HepG2 (cell line): Measurements from ENCODE around the gene DGCR6L. TPM values are rescaled to one million over a fixed set of nuclear protein-coding genes. Genes with fewer than 3 reads are reported as not detected.

Source experiments
- CBX1 ChIP-seq: IDR thresholded peaks from one replicate; pipeline ENCODE4 v1.6.1; 2016; ENCODE audit warnings: antibody characterized with exemption, low read depth
- ISL2 ChIP-seq: sonication (generic); formaldehyde crosslinking; IDR thresholded peaks from 2 replicates; pipeline ENCODE4 v1.5.0; 2020; ENCODE audit warnings: missing genetic modification reagents
- KDM5B ChIP-seq: sonication (generic); formaldehyde crosslinking; IDR thresholded peaks from 2 replicates; pipeline ENCODE4 v1.4.0; 2020; ENCODE audit warnings: missing genetic modification reagents, mild to moderate bottlenecking, borderline replicate concordance
- MAFK ChIP-seq, 2 experiments: IDR thresholded peaks in 1 of 2; conservative IDR thresholded peaks in 1 of 2; 2 replicates each; pipeline ENCODE4 v1.6.1; 2011; ENCODE audit warnings: improper control_type of control experiment in 2 of 2, low read length in 2 of 2
- ONECUT2 ChIP-seq: sonication (generic); formaldehyde crosslinking; IDR thresholded peaks from 2 replicates; pipeline ENCODE4 v1.4.0; 2020; ENCODE audit warnings: missing genetic modification reagents
- PRDM15 ChIP-seq: sonication (generic); formaldehyde crosslinking; IDR thresholded peaks from 2 replicates; pipeline ENCODE4 v1.4.0; 2020; ENCODE audit warnings: missing genetic modification reagents
- RXRB ChIP-seq: IDR thresholded peaks from 2 replicates; pipeline ENCODE4 v1.6.1; 2016; ENCODE audit warnings: borderline replicate concordance, missing genetic modification reagents, missing compliant biosample characterization
- SCMH1 ChIP-seq: sonication (generic); formaldehyde crosslinking; IDR thresholded peaks from 2 replicates; pipeline ENCODE4 v1.9.0; 2021; ENCODE audit warnings: missing genetic modification reagents, mild to moderate bottlenecking, borderline replicate concordance
- SMARCE1 ChIP-seq: fragments of 450-650 bp; IDR thresholded peaks from 2 replicates; pipeline ENCODE4 v1.6.1; 2017; ENCODE audit warnings: borderline replicate concordance
- TCF12 ChIP-seq, 2 experiments: fragments of 450-650 bp in 1 of 2; sonication (generic) in 1 of 2; formaldehyde crosslinking in 1 of 2; IDR thresholded peaks; 2 replicates each; pipeline versions ENCODE4 v1.6.1 to v1.8.0; 2017 to 2022; ENCODE audit warnings: antibody characterized with exemption in 1 of 2, mild to moderate bottlenecking in 1 of 2, missing genetic modification reagents in 1 of 2, moderate library complexity in 1 of 2
- ZBTB7B ChIP-seq: sonication (generic); formaldehyde crosslinking; IDR thresholded peaks from 2 replicates; pipeline ENCODE4 v1.4.0; 2020; ENCODE audit warnings: missing genetic modification reagents
- ZNF136 ChIP-seq: sonication (generic); formaldehyde crosslinking; IDR thresholded peaks from 2 replicates; pipeline ENCODE4 v1.8.1; 2022; ENCODE audit warnings: low read depth, mild to moderate bottlenecking, moderate library complexity, missing genetic modification reagents
- ZNF20 ChIP-seq: sonication (generic); formaldehyde crosslinking; IDR thresholded peaks from 2 replicates; pipeline ENCODE4 v1.4.0; 2020; ENCODE audit warnings: mild to moderate bottlenecking, moderate library complexity, missing genetic modification reagents
- ZNF274 ChIP-seq: sonication (generic); formaldehyde crosslinking; IDR thresholded peaks from 2 replicates; pipeline ENCODE4 v1.5.1; 2020; ENCODE audit warnings: mild to moderate bottlenecking, missing genetic modification reagents
- ZNF296 ChIP-seq: sonication (generic); formaldehyde crosslinking; conservative IDR thresholded peaks from 2 replicates; pipeline ENCODE4 v1.5.0; 2020; ENCODE audit warnings: mild to moderate bottlenecking, missing genetic modification reagents
- ZNF558 ChIP-seq: sonication (generic); formaldehyde crosslinking; IDR thresholded peaks from 2 replicates; pipeline ENCODE4 v1.9.0; 2022; ENCODE audit warnings: mild to moderate bottlenecking, missing genetic modification reagents, borderline replicate concordance
- ZNF567 ChIP-seq: sonication (generic); formaldehyde crosslinking; IDR thresholded peaks from 2 replicates; pipeline ENCODE4 v1.8.1; 2023; ENCODE audit warnings: mild to moderate bottlenecking, missing genetic modification reagents, borderline replicate concordance
- ZNF615 ChIP-seq: sonication (generic); formaldehyde crosslinking; IDR thresholded peaks from 2 replicates; pipeline ENCODE4 v1.5.0; 2020; ENCODE audit warnings: mild to moderate bottlenecking, missing genetic modification reagents, borderline replicate concordance
- ZNF709 ChIP-seq: sonication (generic); formaldehyde crosslinking; IDR thresholded peaks from 2 replicates; pipeline ENCODE4 v1.5.0; 2020; ENCODE audit warnings: mild to moderate bottlenecking, missing genetic modification reagents
- ZNF737 ChIP-seq: sonication (generic); formaldehyde crosslinking; IDR thresholded peaks from 2 replicates; pipeline ENCODE4 v1.5.0; 2020; ENCODE audit warnings: missing genetic modification reagents, mild to moderate bottlenecking, borderline replicate concordance
- ZNF768 ChIP-seq: sonication (generic); formaldehyde crosslinking; IDR thresholded peaks from 2 replicates; pipeline ENCODE4 v1.4.0; 2020; ENCODE audit warnings: missing genetic modification reagents
- polyA plus RNA-seq, 8 experiments: library from polyadenylated mRNA; depleted of rRNA in 3 of 8; stranded (reverse) in 7 of 8; unstranded in 1 of 8; fragments of >200 nt; fragmentation: Illumina TruSeq in 4 of 8; extraction: Trizol in 4 of 8; gene quantifications; 2 replicates each; pipeline versions ENCODE4 v1.2.1 to v1.2.3, GENCODE V29; 2011 to 2016; ENCODE audit warnings: low read depth in 4 of 8, missing spikeins in 1 of 8, mixed read lengths in 1 of 8; ENCODE audit not compliant: insufficient read depth in 1 of 8
- total RNA-seq, 5 experiments: library from RNA; depleted of rRNA; stranded (reverse); fragments of >200 nt; fragmentation: Illumina TruSeq; extraction: Trizol; gene quantifications; 2 replicates each; pipeline ENCODE4 v1.2.3, GENCODE V29; 2016; ENCODE audit warnings: low read depth in 1 of 5
- TF ChIP-seq, protein P1 (sequence below): sonication (generic); formaldehyde crosslinking; conservative IDR thresholded peaks from 2 replicates; pipeline ENCODE4 v1.8.0; 2022; ENCODE audit warnings: low read depth, missing genetic modification reagents

The DGCR6L gene
- total and polyA plus RNA-seq, 2 of the 13 experiments (the other 11 are each of a cell fraction or from before 2014, with no cell fraction given): 17.5 to 35.3 TPM

DNA sequence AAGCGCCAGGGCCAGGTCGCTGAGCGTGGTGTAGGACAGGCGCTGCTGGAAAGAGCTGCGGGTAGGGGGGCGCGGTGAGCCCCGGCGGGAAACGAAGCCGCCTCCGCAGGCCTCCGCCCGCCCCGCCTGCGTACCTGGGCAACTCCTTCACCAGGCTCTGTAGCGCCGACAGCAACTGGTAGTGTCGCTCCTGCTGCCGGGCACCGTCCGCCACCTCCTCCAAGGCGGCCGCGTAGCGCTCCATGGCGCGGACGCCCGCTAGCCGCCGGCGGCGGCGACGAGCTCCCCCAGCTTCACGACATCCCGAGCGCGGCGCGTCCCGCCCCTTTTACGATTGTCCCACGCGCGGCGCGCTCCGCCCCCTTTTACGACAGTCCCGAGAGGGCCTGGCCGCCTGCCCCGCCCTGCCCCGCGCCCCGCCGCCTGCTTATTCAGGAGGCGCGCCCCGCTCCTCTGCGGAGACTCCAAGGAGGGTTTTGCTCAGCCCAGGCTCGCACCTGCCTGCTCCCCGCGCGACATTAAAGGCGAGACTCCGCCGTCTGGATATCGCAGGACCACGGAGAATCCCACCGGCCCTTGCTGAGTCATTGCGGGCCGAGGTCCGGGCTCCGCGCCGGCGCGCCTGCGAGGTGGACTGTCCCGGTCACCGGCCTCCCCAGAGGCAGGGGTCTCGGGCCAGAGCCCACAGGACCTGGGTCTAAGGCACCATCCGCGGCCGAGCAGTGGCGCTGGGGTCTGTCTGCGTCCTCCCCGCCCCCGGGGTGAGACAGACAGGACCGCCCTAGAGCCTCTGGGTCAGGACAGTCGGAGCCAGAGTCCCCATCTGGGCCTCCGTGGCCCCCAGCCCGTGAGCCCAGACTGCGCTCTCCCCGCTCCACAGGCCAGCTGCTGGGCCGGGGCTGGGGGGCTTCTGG is at the start of gene DGCR6L (continued):
- TF ChIP-seq PRDM15 (no peak), ZNF274 (CRISPR knock-in tag) (no peak), SCMH1 (no peak), ZNF296 (CRISPR knock-in tag) (no peak), TCF12 (IDR thresholded peaks at IDR 0.05) (no peak), TCF12 (CRISPR knock-in tag; IDR thresholded peaks at IDR 0.05) (peak; percentile 51; the same call in 1 of the 2 replicates), MAFK (conservative IDR thresholded peaks at IDR 0.05 in 1 of 2, IDR thresholded peaks at IDR 0.05 in 1 of 2; ENCODE audit: low read length in 2 of 2) (0 out of 4 replicates have a peak, but pooled peaks of 1 of the 2 experiments have one; percentile 8), RXRB (no peak), ZNF20 (CRISPR knock-in tag) (no peak), KDM5B (peak; percentile 19; the same call in 1 of the 2 replicates), ZNF136 (CRISPR knock-in tag) (no peak), ZBTB7B (no peak; the same call in 1 of the 2 replicates), SMARCE1 (no peak), CBX1 (peak; percentile 77), ISL2 (CRISPR knock-in tag) (peak; percentile 32; the same call in 1 of the 2 replicates), ZNF567 (CRISPR knock-in tag) (no peak), ZNF768 (no peak), ZNF737 (CRISPR knock-in tag) (no peak), ZNF615 (CRISPR knock-in tag) (no peak), ONECUT2 (no peak), ZNF709 (CRISPR knock-in tag) (no peak; the same call in 1 of the 2 replicates), ZNF558 (CRISPR knock-in tag) (peak; percentile 33; the same call in 1 of the 2 replicates)
- TF ChIP-seq, protein P1, sequence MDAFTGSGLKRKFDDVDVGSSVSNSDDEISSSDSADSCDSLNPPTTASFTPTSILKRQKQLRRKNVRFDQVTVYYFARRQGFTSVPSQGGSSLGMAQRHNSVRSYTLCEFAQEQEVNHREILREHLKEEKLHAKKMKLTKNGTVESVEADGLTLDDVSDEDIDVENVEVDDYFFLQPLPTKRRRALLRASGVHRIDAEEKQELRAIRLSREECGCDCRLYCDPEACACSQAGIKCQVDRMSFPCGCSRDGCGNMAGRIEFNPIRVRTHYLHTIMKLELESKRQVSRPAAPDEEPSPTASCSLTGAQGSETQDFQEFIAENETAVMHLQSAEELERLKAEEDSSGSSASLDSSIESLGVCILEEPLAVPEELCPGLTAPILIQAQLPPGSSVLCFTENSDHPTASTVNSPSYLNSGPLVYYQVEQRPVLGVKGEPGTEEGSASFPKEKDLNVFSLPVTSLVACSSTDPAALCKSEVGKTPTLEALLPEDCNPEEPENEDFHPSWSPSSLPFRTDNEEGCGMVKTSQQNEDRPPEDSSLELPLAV (CRISPR knock-in tag): no peak
